Lower lobe of right lung (tissue), 2 donors: ENCODE data around the gene PPA2. TPM values are rescaled to one million over a fixed set of nuclear protein-coding genes. Genes with fewer than 3 reads are reported as not detected.

Experiments used
- ATAC-seq, 2 donors: fragments of 200-7000 bp; cut with Tn5 transposase; one replicate each; pipeline ENCODE4 v1.9.1; 2020 to 2022; ENCODE audit warnings: mild to moderate bottlenecking in 2 of 2, moderate library complexity in 2 of 2
- DNase-seq: peaks from one replicate; pipeline ENCODE4 v3.0.0-alpha.2; 2020
- H3K27ac ChIP-seq: fragments of 200-600 bp; one replicate; pipeline ENCODE4 v1.8.0; 2022
- H3K27me3 ChIP-seq: fragments of 200-600 bp; one replicate; pipeline ENCODE4 v1.8.0; 2022; ENCODE audit warnings: low read depth
- H3K36me3 ChIP-seq: fragments of 200-600 bp; one replicate; pipeline ENCODE4 v1.8.0; 2022; ENCODE audit warnings: mild to moderate bottlenecking
- H3K4me1 ChIP-seq: fragments of 200-600 bp; one replicate; pipeline ENCODE4 v1.8.0; 2022
- H3K4me3 ChIP-seq: fragments of 200-600 bp; one replicate; pipeline ENCODE4 v1.8.0; 2022; ENCODE audit warnings: mild to moderate bottlenecking
- H3K9me3 ChIP-seq: fragments of 200-600 bp; one replicate; pipeline ENCODE4 v1.8.0; 2022
- intact Hi-C: fragments of 100-400 bp; cut with DNase I; formaldehyde crosslinking; loops from one replicate; pipeline ENCODE4 v1.11.0; 2022
- total RNA-seq: library from RNA; stranded (reverse); fragmentation: NEBNext Ultra II Directional; extraction: Animal tissue kit (Norgen Biotek cat#: 25700); gene quantifications from one replicate; pipeline ENCODE4 v1.2.1, GENCODE V29; 2021
- TF ChIP-seq, protein P1 (sequence below): fragments of 200-600 bp; IDR thresholded peaks from one replicate; pipeline ENCODE4 v1.8.0; 2022; ENCODE audit warnings: antibody characterized with exemption, mild to moderate bottlenecking
- donor health status: DM: no; HTN: yes; CAD: no; lungs with severe emphysema.

PPA2 gene
- total RNA-seq, 1 donor from 2014 or later: 62.9 TPM

DNA sequence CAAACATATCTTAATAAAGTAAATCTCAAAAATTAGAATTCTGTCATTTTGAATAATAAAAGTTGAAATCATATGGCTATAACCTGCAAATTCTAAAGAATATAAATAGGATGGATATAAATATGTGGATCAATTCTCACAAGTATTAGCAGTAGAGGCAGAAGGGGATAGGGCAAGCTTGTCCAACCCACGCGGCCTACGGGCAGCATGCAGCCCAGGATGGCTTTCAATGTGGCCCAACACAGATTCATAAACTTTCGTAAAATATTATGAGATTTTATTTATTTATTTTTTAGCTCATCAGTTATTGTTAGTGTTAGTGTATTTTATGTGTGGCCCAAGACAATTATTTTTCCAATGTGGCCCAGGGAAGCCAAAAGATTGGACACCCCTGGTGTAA is 41.4 kb downstream of the PPA2 start:
- no peak overlapping the region for H3K4me3 ChIP-seq
- intact Hi-C loops: no loop called here
- H3K27me3 ChIP-seq: no peaks in the 10 kb centered on the region
- DNase-seq: no peak
- H3K36me3 ChIP-seq: peaks cover 49% of the 10 kb centered on the region
- no peak for ATAC-seq
- TF ChIP-seq, protein P1, sequence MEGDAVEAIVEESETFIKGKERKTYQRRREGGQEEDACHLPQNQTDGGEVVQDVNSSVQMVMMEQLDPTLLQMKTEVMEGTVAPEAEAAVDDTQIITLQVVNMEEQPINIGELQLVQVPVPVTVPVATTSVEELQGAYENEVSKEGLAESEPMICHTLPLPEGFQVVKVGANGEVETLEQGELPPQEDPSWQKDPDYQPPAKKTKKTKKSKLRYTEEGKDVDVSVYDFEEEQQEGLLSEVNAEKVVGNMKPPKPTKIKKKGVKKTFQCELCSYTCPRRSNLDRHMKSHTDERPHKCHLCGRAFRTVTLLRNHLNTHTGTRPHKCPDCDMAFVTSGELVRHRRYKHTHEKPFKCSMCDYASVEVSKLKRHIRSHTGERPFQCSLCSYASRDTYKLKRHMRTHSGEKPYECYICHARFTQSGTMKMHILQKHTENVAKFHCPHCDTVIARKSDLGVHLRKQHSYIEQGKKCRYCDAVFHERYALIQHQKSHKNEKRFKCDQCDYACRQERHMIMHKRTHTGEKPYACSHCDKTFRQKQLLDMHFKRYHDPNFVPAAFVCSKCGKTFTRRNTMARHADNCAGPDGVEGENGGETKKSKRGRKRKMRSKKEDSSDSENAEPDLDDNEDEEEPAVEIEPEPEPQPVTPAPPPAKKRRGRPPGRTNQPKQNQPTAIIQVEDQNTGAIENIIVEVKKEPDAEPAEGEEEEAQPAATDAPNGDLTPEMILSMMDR: no peak
- no peak overlapping the region for H3K27ac ChIP-seq
- peaks cover 9% of the 10 kb centered on the region for H3K9me3 ChIP-seq
- no peaks in the 10 kb centered on the region for H3K4me1 ChIP-seq

DNA sequence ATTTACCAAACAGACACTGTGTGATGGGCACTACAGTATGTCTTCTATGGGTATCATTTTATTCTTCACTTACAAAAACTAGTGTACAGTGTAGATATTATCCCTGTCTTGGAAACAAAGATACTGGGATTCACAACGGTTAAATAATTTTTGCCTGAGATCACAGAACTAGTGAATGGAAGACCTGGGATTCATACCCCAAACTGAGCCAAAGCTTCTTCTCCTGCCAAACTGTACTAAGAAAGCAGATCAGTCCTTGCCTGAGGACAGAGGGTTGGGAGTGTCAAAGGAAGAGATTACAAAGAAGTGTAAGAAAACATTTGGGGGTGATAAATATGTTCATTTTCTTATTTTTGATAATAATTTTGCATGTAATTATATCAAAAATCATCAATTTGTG is 43.1 kb downstream of the PPA2 start:
- Histone ChIP-seq H3K4me3 (no peak overlapping the region), H3K27ac (no peak overlapping the region), H3K36me3 (peaks cover 42% of the 10 kb centered on the region), H3K9me3 (peaks cover 8% of the 10 kb centered on the region), H3K27me3 (no peaks in the 10 kb centered on the region), H3K4me1 (no peaks in the 10 kb centered on the region)
- TF ChIP-seq, protein P1: no peak
- ATAC-seq (no peak), DNase-seq (no peak)
- intact Hi-C loops: no loop called here

DNA sequence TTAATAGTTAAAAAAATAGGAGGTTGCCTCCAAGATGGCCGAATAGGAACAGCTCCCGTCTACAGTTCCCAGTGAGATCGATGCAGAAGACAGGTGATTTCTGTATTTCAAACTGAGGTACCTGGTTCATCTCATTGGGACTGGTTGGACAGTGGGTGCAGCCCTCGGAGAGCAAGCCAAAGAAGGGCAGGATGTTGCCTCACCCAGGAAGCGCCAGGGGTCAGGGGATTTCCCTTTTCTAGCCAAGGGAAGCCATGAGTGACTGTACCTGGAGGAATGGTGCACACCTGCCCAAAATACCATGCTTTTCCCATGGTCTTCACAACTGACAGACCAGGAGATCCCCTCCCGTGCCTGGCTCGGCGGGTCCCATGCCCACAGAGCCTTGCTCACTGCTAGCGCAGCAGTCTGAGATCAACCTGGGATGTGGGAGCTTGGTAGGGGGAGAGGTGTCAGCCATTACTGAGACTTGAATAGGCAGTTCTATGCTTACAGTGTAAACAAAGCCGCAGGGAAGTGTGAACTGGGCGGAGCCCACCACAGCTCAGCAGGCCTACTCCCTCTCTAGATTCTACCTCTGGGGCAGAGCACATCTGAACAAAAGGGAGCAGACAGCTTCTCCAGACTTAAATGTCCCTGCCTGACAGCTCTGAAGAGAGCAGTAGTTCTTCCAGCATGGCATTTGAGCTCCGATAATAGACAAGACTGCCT is 47.5 kb downstream of the PPA2 start:
- H3K4me1 ChIP-seq: no peaks in the 10 kb centered on the region
- TF ChIP-seq, protein P1: no peak
- no peak overlapping the region for H3K27ac ChIP-seq
- DNase-seq (no peak), ATAC-seq (no peak)
- H3K27me3 ChIP-seq: no peaks in the 10 kb centered on the region
- H3K36me3 ChIP-seq: peaks cover 41% of the 10 kb centered on the region
- H3K9me3 ChIP-seq: no peaks in the 10 kb centered on the region
- intact Hi-C loops: no loop called here
- H3K4me3 ChIP-seq: no peak overlapping the region

DNA sequence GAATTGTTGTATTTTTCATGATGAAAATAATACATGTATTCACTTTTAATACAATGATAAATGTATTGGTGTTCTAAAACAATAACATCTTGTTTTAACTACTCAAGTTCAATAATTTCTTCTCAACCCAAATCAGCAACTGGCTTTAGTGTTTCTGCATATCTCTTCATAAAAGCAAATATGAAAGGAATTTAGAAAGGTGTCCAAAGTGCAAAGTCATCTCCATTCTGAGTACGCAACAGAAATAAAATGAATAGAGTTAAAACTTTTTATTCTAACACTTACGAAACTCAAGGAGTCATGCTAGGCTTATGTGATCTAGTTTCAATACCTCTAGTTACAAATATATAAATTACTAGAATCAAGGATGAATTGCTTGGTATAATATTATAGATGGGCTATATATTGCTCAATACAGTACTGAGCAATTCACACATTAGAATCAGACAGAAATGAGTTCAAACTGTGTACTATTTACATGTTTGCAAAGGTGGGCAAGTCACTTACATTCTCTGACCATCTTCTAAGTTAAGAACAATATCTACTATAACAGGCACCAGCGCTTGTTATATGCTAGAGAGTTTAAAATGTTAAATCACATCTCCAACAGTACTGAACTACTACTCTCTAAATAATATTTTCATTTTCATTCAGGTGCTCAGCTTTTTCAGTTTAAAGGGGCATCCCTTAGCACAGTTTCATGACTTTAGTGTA is 51.5 kb downstream of the PPA2 start:
- ATAC-seq (no peak), DNase-seq (no peak)
- Histone ChIP-seq H3K4me3 (no peak overlapping the region), H3K27me3 (no peaks in the 10 kb centered on the region), H3K36me3 (peaks cover 63% of the 10 kb centered on the region), H3K27ac (no peak overlapping the region), H3K4me1 (no peaks in the 10 kb centered on the region), H3K9me3 (no peaks in the 10 kb centered on the region)
- intact Hi-C loops: no loop called here
- TF ChIP-seq, protein P1: no peak

DNA sequence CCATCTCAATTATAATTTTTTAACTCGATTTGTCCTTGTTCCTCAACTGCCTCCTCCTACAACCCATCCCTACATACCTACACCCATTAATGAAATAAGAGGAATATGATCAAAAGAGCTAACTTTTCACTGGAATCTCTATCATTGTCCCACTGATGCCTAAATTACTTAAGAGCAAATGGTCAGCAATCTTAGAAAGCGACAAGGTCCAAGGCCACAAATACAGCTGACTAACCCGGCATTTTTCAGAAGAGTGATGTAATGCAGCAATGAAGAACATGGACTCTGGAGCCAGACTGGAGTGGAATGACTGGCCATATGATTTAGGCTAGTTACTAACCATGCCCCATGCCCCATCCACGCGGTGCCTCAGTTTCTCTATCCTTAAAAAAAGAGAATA is 56.2 kb downstream of the PPA2 start:
- TF ChIP-seq, protein P1: no peak
- no peak overlapping the region for H3K4me3 ChIP-seq
- H3K27ac ChIP-seq: no peak overlapping the region
- intact Hi-C loops: no loop called here
- no peaks in the 10 kb centered on the region for H3K4me1 ChIP-seq
- DNase-seq (no peak), ATAC-seq (no peak)
- no peaks in the 10 kb centered on the region for H3K9me3 ChIP-seq
- H3K36me3 ChIP-seq: peaks cover 55% of the 10 kb centered on the region
- H3K27me3 ChIP-seq: no peaks in the 10 kb centered on the region
